ENCODE results near the gene TMEM88. TPM values are rescaled to one million over a fixed set of nuclear protein-coding genes. Genes with fewer than 3 reads are reported as not detected.
"Not testable (repeated sequence)": the region's sequence is repeated elsewhere in the genome, so short reads cannot be mapped to it uniquely, and the experiment has no call there.

The TMEM88 gene
- total RNA-seq, 2 experiments from 2014 or later, result 29.3 to 29.6 TPM

DNA sequence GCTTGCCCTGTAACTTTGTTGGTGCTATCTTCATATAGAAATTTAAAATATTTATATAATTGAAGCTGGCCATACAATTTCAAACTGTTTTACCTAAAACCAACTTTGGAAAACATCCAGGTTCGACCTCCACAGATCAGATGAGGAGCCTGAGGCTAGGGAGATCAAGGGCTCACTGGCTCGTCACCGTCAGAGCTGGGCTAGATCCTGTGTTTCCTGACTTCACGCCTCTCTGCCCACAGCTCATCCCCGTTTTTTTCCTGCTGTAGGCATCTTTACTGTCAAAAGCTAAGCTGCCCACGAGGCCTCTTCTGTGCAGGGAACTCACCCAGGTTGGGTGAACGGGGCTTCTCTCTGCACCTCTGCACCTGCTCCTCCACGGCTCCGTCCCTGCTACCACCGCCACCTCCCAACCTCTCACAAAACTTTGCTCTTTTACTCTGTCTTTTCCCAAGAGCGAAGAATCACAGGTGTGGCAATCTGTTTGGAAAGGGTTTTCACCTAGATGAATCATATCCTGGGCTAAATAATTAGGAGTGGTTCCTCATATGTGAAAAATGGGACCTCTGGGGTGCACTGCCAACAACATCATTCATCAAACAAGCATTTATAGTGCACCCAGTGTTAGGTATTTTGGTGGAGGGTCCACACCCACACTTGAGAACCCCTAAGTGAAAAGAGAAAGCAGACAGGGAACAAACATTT lies 45.6 kb upstream of the TMEM88 start:
- ChIA-PET POLR2A (no interaction called here), CTCF (no interaction called here)
- peaks cover 20% of the 10 kb centered on the region for H3K27me3 Mint-ChIP-seq
- ATAC-seq (ENCODE audit: poor library complexity) (no peak), DNase-seq (no peak)
- H3K4me3 Mint-ChIP-seq, result no peak overlapping the region
- H3K27ac Mint-ChIP-seq, result no peak overlapping the region
- no peaks in the 10 kb centered on the region for H3K4me1 ChIP-seq (ENCODE audit: insufficient read depth, low read length)
- no peaks in the 10 kb centered on the region for H3K9me3 Mint-ChIP-seq
- no peak overlapping the region for H3K27ac ChIP-seq (ENCODE audit: low read depth in 1 of 2, low read length in 2 of 2)
- peaks cover 10% of the 10 kb centered on the region for H3K4me1 Mint-ChIP-seq (ENCODE audit: low read depth)
- H3K27me3 ChIP-seq (ENCODE audit: control insufficient read depth in 1 of 2, insufficient read depth in 2 of 2, low read length in 2 of 2), result no peaks in the 10 kb centered on the region
- no peaks in the 10 kb centered on the region for H3K9me3 ChIP-seq (ENCODE audit: control insufficient read depth in 1 of 2, insufficient read depth in 1 of 2, low read length in 2 of 2)
- intact Hi-C loops (cut with DNase I, micrococcal nuclease), result no loop called here
- no peaks in the 10 kb centered on the region for H3K36me3 ChIP-seq (ENCODE audit: insufficient read depth, low read length)
- TF ChIP-seq, protein P1, sequence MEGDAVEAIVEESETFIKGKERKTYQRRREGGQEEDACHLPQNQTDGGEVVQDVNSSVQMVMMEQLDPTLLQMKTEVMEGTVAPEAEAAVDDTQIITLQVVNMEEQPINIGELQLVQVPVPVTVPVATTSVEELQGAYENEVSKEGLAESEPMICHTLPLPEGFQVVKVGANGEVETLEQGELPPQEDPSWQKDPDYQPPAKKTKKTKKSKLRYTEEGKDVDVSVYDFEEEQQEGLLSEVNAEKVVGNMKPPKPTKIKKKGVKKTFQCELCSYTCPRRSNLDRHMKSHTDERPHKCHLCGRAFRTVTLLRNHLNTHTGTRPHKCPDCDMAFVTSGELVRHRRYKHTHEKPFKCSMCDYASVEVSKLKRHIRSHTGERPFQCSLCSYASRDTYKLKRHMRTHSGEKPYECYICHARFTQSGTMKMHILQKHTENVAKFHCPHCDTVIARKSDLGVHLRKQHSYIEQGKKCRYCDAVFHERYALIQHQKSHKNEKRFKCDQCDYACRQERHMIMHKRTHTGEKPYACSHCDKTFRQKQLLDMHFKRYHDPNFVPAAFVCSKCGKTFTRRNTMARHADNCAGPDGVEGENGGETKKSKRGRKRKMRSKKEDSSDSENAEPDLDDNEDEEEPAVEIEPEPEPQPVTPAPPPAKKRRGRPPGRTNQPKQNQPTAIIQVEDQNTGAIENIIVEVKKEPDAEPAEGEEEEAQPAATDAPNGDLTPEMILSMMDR (IDR thresholded peaks at IDR 0.05), result no peak
- H3K36me3 Mint-ChIP-seq (ENCODE audit: low read depth), result no peaks in the 10 kb centered on the region
- H3K4me3 ChIP-seq (ENCODE audit: low read length), result no peak overlapping the region

DNA sequence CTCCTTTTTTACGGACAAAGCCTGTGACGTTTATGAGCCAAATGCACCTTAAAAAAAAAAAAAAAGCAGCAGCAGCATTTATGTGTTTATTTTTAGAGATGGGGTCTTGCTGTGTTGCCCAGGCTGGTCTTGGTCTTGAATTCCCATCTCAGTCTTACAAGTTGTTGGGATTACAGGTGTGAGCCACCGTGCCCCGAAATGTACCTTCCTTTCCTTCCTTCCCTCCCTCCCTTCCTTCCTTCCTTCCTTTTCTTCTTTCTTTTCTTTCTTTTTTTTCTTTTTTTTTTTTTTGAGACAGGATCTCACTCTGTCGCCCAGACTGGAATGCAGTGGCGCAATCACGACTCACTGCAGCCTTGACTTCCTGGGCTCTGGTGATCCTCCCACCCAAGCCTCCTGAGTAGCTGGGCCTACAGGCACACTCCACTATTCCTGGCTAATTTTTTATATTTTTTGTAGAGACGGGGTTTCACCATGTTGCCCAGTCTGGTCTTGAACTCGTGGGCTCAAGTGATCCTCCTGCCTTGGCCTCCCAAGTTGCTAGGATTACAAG lies 45.0 kb upstream of the TMEM88 start:
- ATAC-seq (ENCODE audit: poor library complexity); H3K36me3 Mint-ChIP-seq (ENCODE audit: low read depth); H3K4me3 ChIP-seq (ENCODE audit: low read length); POLR2A ChIA-PET; H3K4me1 ChIP-seq (ENCODE audit: insufficient read depth, low read length); CTCF ChIA-PET; H3K27ac Mint-ChIP-seq; H3K36me3 ChIP-seq (ENCODE audit: insufficient read depth, low read length); H3K27ac ChIP-seq (ENCODE audit: low read depth in 1 of 2, low read length in 2 of 2); H3K27me3 ChIP-seq (ENCODE audit: control insufficient read depth in 1 of 2, insufficient read depth in 2 of 2, low read length in 2 of 2); H3K9me3 Mint-ChIP-seq; H3K9me3 ChIP-seq (ENCODE audit: control insufficient read depth in 1 of 2, insufficient read depth in 1 of 2, low read length in 2 of 2); H3K4me3 Mint-ChIP-seq; H3K4me1 Mint-ChIP-seq (ENCODE audit: low read depth); DNase-seq: not testable (repeated sequence)
- peaks cover 17% of the 10 kb centered on the region for H3K27me3 Mint-ChIP-seq
- intact Hi-C loops (cut with DNase I, micrococcal nuclease), result loop anchor here in 1 of 2 experiments (10.0 kb wide), 1 partner anchor 65 kb away; no protein-coding TSS in a partner anchor

DNA sequence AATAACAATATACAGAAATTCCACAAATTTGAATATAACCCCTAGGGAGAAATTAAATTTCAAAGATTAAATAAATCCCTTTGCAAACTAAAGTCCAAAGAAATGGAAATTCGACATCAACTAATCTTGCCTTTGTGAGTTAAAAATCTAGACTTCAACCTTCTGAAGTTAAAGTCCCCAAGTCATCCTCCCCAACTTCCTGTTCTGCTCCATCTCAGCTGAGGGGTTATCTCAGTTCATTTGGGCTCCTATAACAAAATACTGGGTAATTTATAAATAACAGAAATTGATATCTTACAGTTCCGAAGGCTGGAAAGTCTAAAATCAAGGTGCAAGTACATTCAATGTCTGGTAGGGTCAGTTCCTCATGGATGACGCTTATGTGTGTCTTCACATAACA lies 43.6 kb upstream of the TMEM88 start:
- Mint-ChIP-seq H3K4me3 (no peak overlapping the region), H3K4me1 (ENCODE audit: low read depth) (peaks cover 10% of the 10 kb centered on the region), H3K9me3 (no peaks in the 10 kb centered on the region), H3K36me3 (ENCODE audit: low read depth) (no peaks in the 10 kb centered on the region), H3K27me3 (peaks cover 11% of the 10 kb centered on the region), H3K27ac (no peak overlapping the region)
- Histone ChIP-seq H3K36me3 (ENCODE audit: insufficient read depth, low read length) (no peaks in the 10 kb centered on the region), H3K4me1 (ENCODE audit: insufficient read depth, low read length) (no peaks in the 10 kb centered on the region), H3K4me3 (ENCODE audit: low read length) (no peak overlapping the region), H3K27ac (ENCODE audit: low read depth in 1 of 2, low read length in 2 of 2) (no peak overlapping the region), H3K27me3 (ENCODE audit: control insufficient read depth in 1 of 2, insufficient read depth in 2 of 2, low read length in 2 of 2) (no peaks in the 10 kb centered on the region), H3K9me3 (ENCODE audit: control insufficient read depth in 1 of 2, insufficient read depth in 1 of 2, low read length in 2 of 2) (no peaks in the 10 kb centered on the region)
- ChIA-PET POLR2A (no interaction called here), CTCF (no interaction called here)
- TF ChIP-seq, protein P1 (IDR thresholded peaks at IDR 0.05), result no peak
- DNase-seq (no peak), ATAC-seq (ENCODE audit: poor library complexity) (no peak)
- intact Hi-C loops (cut with DNase I, micrococcal nuclease), result loop anchor here in 1 of 2 experiments (10.0 kb wide), 1 partner anchor 66 kb away; no protein-coding TSS in a partner anchor
